Mesodermal cell (in vitro differentiated cells): Measurements from ENCODE around the gene LAPTM5.

Experiments
- H3K27ac ChIP-seq: 2 replicates; pipeline ENCODE4 v1.7.0; 2013; ENCODE audit warnings: mild to moderate bottlenecking, low read depth, low read length, moderate library complexity; ENCODE audit not compliant: severe bottlenecking
- H3K36me3 ChIP-seq: 2 replicates; pipeline ENCODE4 v1.7.1; 2013; ENCODE audit warnings: mild to moderate bottlenecking, low read length, moderate library complexity; ENCODE audit not compliant: control insufficient read depth, insufficient read depth
- H3K4me1 ChIP-seq: one replicate; pipeline ENCODE4 v1.7.1; 2013; ENCODE audit warnings: mild to moderate bottlenecking, low read length; ENCODE audit not compliant: insufficient read depth, control insufficient read depth, poor library complexity, severe bottlenecking
- H3K4me3 ChIP-seq: 2 replicates; pipeline ENCODE4 v1.7.0; 2013; ENCODE audit warnings: low read length, control low read depth, mild to moderate bottlenecking; ENCODE audit not compliant: insufficient read depth, poor library complexity, severe bottlenecking; ENCODE audit errors: extremely low read depth
- H3K9me3 ChIP-seq: 2 replicates; pipeline ENCODE4 v1.7.1; 2013; ENCODE audit warnings: mild to moderate bottlenecking, low read length, moderate library complexity; ENCODE audit not compliant: control insufficient read depth
- WGBS, 2 experiments: methylation state at CpG; one replicate each; pipeline ENCODE4 v1.1.5; 2013; ENCODE audit warnings: missing lambda C conversion rate in 2 of 2; ENCODE audit not compliant: insufficient coverage in 2 of 2; 5-methylcytosine and 5-hydroxymethylcytosine counted together

The LAPTM5 gene

DNA sequence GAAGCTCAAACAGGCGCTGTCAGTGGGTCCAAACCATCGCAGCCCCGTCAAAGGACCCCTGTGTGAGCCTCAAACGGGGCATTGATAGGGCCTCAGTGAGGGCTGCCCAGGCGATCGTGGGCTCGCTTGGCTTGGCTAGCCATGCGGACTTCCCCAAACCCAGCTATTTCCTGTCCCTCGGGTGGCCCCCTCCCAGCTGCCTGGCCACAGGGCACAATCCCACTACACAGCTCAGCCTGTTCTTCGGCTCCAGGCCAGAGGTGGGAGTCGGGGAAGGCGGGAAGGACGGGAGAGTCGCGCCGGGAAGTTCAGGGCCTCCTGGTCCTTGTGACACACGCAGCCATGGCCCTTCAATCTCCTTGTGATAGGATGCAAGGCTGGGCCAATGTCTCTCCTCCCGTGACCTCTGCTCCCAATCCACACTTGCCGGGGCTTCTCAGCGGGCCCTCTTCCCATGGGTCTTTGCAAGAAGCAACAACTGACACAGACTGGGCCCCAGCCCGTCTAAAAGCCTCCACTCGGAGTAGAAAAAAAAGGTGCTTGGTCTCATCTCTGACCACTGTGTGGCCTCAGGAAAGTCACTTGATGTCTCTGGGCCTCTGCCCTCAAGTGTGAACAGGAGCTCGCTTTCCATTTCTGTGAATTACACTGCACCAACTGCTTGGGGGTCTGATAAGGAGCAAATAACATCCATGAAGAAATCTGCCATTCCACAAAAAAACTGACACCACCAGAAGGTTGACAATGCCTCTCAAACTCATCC, 27.0 kb downstream of the LAPTM5 start:
- H3K36me3 ChIP-seq, result no peaks in the 10 kb centered on the region
- H3K9me3 ChIP-seq, result no peaks in the 10 kb centered on the region
- peaks cover 34% of the 10 kb centered on the region for H3K4me1 ChIP-seq
- H3K4me3 ChIP-seq, result no peak overlapping the region
- WGBS, 2 experiments, result 87 to 90% methylated on average over 16 to 21 of the region's 23 CpGs
- no peak overlapping the region for H3K27ac ChIP-seq

DNA sequence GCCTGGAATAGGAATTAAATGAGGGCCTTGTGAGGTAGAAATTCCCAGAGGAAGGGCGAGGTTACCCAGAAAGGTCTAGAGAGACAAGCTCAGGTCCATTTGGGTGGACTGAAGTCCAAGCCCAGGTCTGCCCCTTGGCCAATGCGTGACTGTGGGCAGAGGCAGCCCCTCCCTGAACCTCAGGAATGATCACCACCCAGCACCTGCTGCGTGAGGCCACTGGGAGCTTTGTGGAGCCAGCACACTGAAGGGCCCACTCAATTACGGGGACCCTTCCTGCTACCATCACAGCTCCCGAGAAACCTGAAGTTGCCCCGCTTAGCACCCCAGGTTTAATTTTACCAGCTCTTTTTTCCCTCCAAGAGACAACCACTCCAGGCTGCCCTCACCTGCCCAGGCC, 27.7 kb downstream of the LAPTM5 start:
- Histone ChIP-seq H3K9me3 (no peaks in the 10 kb centered on the region), H3K4me3 (no peak overlapping the region), H3K27ac (no peak overlapping the region), H3K4me1 (peaks cover 34% of the 10 kb centered on the region), H3K36me3 (no peaks in the 10 kb centered on the region)
- 92 to 94% methylated on average over 5 to 6 of the region's 6 CpGs for WGBS, 2 experiments

DNA sequence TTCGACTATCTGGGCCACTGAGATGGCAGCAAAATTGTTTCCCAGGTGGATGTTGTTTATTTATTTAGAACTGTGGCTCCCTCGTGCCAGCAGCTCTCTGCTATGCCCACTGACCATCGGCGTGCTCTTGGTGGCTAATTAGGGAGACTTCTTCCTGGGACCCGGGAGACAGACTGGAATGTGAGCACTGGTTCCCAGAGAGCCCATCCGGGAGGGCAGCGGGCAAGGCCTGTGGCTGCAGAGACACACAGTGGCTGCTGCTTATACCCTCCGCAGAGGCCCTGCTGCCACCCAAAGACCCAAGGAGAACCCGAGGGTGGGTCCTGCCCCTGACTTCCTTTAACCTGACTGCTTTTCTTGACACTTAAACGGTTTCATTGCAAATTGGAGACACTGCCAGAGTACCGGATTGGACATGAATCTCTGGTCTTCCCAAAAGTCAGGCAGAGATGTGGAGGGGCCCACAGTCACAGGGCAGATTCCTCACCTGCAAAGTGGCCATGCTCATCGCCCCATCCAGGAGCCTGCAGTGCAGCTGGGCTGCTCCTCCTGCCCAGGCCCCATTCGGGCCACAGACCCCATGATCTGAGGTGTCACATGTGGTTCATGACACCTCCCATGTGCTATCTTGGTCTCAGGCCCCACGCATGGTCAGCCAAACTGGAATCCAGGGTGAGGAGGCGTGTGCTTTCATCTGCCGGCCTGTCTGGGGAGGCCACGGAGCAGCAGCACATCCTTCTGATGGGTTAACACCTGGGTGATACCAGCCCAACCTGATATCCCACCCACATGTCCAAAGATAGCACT, 28.5 kb downstream of the LAPTM5 start:
- Histone ChIP-seq H3K36me3 (no peaks in the 10 kb centered on the region), H3K27ac (no peak overlapping the region), H3K9me3 (no peaks in the 10 kb centered on the region), H3K4me1 (peaks cover 34% of the 10 kb centered on the region), H3K4me3 (no peak overlapping the region)
- 83 to 84% methylated on average over 16 of the region's 17 CpGs for WGBS, 2 experiments

DNA sequence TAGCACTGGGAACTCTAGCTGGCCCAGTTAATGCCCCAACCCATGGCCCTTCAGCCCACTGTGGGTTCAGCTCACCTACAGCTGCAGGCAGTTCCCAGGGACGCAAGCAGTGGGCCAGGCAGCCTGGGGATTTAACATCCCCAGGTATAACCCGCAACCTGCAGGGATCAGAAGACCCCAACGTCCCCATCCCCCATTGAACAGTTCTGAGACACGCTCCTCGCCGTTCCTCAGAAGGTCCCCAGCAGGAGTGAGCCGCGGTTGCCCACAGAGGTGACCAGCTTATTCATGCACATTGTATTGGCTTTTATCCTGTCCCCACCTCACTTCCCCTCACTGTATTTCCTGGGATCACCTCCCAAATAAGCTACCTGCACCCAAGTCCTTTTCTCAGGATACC, 29.2 kb downstream of the LAPTM5 start:
- no peaks in the 10 kb centered on the region for H3K9me3 ChIP-seq
- no peak overlapping the region for H3K4me3 ChIP-seq
- 72 to 82% methylated on average over 7 to 8 of the region's 8 CpGs for WGBS, 2 experiments
- H3K36me3 ChIP-seq, result no peaks in the 10 kb centered on the region
- H3K27ac ChIP-seq, result peak overlapping the region; percentile 10
- peaks cover 33% of the 10 kb centered on the region for H3K4me1 ChIP-seq

DNA sequence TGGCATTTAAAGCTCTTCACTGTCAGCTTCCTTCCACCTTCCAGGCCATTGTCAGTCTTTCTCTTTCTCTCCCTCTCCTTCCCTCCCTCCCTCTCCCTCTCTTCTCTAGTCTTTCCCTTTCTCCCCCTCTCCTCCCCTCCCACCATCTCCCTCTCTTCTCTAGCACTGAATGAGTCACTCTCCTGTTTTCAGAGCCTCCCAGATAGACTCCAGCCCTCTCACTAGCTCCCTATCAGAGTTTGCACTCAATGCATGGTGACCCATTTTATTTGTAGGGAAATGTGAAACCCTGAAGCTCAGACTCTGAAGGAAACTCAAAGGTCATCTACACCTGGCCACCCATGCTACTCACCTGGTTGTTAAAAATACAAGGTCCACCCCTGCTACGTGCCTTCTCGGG, 29.8 kb downstream of the LAPTM5 start:
- 100% methylated on average over 2 of the region's 2 CpGs; no CpG with 5 or more reads in 1 of the 2 experiments for WGBS, 2 experiments
- Histone ChIP-seq H3K36me3 (no peaks in the 10 kb centered on the region), H3K4me1 (peaks cover 30% of the 10 kb centered on the region), H3K4me3 (no peak overlapping the region), H3K9me3 (no peaks in the 10 kb centered on the region), H3K27ac (peak overlapping the region; percentile 10)

DNA sequence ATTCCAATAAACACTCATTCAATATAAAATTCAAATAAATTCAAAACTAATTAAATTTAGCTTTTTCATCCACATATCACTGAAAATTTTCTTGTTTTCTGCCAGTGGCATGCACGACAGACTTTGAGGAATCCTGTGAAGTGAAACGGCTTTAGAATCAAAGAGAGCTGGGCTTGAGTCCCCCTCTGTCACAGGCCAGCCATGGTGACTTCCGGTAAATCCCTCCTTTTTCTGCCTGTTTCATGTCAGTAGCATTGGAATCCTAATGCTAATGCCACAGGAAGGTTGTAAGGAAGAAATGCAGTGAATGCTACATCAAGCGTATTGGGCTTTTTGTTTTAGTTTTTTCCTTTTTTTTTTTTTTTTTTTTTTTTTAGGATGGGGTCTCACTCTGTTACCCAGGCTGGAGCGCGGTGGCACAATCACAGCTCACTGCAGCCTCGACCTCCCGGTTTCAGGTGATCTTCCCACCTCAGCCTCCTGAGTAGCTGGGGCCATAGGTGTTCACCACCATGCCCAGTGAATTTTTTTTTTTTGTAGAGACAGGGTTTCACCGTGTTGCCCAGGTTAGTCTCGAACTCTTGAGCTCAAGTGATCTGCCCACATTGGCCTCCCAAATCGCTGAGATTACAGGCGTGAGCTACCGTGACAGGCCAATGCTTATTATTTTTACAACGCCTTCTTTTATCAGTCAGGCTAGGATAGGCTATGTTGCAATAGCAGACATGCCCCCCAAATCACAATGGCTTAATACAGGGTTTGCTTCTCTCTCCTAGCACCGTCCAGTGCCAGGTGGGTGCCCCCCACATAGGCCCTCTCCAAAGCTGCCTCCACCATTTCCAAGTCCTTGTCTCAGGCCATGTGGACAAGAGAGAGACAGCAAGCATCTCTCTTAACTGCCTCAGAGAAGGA, 30.5 kb downstream of the LAPTM5 start:
- no peaks in the 10 kb centered on the region for H3K36me3 ChIP-seq
- peaks cover 30% of the 10 kb centered on the region for H3K4me1 ChIP-seq
- no peak overlapping the region for H3K27ac ChIP-seq
- no peaks in the 10 kb centered on the region for H3K9me3 ChIP-seq
- 80 to 83% methylated on average over 14 of the region's 15 CpGs for WGBS, 2 experiments
- no peak overlapping the region for H3K4me3 ChIP-seq

DNA sequence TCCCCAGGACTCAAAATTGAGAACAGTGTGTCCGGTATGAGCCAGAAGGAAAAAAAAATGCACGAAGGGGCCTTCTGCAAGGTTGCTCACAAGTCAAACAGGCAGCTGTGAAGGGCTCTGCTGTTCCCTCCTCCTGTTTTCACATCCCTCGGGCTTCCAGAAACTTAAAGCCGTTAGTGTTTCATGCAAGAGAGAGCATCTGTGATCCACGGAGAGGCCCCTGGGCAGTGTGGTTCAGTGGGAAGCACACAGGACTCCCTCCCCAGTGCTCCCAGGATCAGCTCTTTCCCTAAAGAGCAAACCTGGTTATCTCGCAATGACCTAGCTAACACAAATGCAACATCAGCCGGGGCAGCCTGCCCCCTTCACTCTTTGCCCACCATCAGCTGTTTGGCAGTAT, 31.3 kb downstream of the LAPTM5 start:
- peaks cover 30% of the 10 kb centered on the region for H3K4me1 ChIP-seq
- H3K4me3 ChIP-seq, result no peak overlapping the region
- H3K36me3 ChIP-seq, result no peaks in the 10 kb centered on the region
- 74 to 77% methylated on average over 6 to 7 of the region's 7 CpGs for WGBS, 2 experiments
- no peaks in the 10 kb centered on the region for H3K9me3 ChIP-seq
- H3K27ac ChIP-seq, result no peak overlapping the region

DNA sequence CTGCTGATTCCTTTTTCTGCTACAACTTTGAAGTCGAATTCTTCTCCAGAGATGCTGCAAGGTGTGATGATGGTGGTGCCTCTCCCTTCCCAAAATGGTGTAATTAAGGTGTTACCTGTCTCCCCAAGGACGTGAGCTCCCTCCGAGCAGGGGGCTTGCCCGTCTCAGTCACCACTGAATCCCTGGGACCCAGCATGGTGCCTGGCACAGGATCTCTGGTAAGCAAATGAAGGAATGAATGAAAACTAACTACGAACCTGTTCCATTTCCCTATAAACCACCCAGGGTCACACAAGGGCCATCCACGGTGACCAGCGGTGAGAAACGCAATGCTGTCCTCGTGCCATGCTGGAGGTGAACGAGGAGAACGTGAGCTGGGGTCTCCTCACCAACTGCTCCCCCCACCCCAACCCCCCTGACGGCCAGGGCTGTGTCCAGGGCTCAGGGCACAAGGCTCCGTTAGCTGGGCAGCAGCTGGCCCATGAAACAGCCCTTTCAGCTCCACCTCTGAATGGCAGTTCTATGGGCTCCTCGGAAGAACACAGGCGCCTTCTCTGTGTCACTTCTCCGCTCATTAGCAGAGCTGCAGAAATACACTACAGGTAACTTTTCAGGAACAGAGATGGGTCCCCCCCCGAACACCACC, 32.0 kb downstream of the LAPTM5 start:
- peaks cover 30% of the 10 kb centered on the region for H3K4me1 ChIP-seq
- 92 to 94% methylated on average over 11 of the region's 17 CpGs for WGBS, 2 experiments
- H3K36me3 ChIP-seq, result no peaks in the 10 kb centered on the region
- H3K9me3 ChIP-seq, result no peaks in the 10 kb centered on the region
- H3K4me3 ChIP-seq, result no peak overlapping the region
- H3K27ac ChIP-seq, result no peak overlapping the region

DNA sequence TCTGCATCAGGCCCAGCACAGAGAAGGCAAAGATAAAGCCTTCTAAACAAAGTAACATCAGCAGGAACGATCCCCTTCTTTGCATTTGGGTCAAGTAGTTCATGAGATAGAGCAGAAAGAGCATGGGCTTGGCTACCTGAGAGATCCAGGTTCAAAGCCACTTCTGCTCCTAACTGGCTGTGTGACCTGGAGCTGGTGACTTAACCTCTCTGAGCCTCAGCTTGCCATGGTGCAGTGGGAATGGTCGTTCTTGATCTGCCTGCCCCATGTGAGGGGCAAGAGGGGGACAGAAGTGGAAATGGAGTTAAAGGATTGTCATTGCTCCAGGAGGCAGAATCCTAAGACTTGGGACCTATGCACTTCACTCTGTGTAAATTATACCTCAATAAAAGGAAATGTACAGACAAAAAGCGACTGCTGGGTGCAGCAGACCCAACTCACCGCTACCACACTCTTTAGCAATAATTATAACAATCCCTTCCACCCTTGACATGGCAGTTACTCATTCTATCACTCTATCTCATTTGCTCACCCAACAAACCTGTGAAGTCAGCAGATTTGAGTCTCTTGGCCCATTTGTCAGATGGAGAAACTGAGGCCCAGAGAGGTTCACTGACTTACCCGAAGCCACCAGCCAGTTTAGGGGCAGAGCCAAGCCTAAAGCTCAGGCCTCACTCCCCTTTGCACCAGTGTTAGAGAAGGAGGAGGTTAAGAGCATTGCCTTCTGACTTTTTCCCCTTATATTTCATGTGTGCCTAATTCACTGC, 32.7 kb downstream of the LAPTM5 start:
- no peaks in the 10 kb centered on the region for H3K9me3 ChIP-seq
- H3K4me1 ChIP-seq, result peaks cover 30% of the 10 kb centered on the region
- no peak overlapping the region for H3K27ac ChIP-seq
- no peaks in the 10 kb centered on the region for H3K36me3 ChIP-seq
- 91 to 94% methylated on average over 4 of the region's 5 CpGs for WGBS, 2 experiments
- no peak overlapping the region for H3K4me3 ChIP-seq
